Caco-2 (cell line): Measurements from ENCODE around the gene VDR. TPM values are rescaled to one million over a fixed set of nuclear protein-coding genes. Genes with fewer than 3 reads are reported as not detected.

Experiments used
- BruUV-seq: library from RNA; stranded (reverse); fragments of 400-500 nt; replicated peaks from 2 replicates; lab custom pipeline; 2021; lab: Mats Ljungman, UMichigan
- CTCF ChIA-PET: fragments of 300-600 bp; sonication (Branson Sonifier 250); formaldehyde crosslinking; loops from one replicate; lab custom pipeline; 2022; ENCODE audit warnings: antibody characterized with exemption; lab: Charles Lee
- POLR2A ChIA-PET: fragments of 300-600 bp; sonication (Branson Sonifier 250); formaldehyde crosslinking; loops from one replicate; lab custom pipeline; 2022; ENCODE audit warnings: antibody characterized with exemption; lab: Charles Lee
- DNase-seq, 2 experiments: peaks; one replicate each; pipeline versions ENCODE4 v3.0.0 to v3.0.0-alpha.2; 2020 to 2022
- H3K27me3 ChIP-seq: replicated peaks from 2 replicates; pipeline ENCODE4 v1.6.0; 2011; ENCODE audit warnings: low read length; ENCODE audit not compliant: control insufficient read depth, insufficient read depth
- H3K36me3 ChIP-seq: 2 replicates; pipeline ENCODE4 v1.5.1; 2011; ENCODE audit warnings: low read length; ENCODE audit not compliant: control insufficient read depth, insufficient read depth
- H3K4me1 ChIP-seq: fragments of 250-450 bp; sonication (Bioruptor Pico); 2 replicates; pipeline ENCODE4 v1.5.1; 2020; ENCODE audit warnings: mild to moderate bottlenecking
- H3K4me3 ChIP-seq: 2 replicates; pipeline ENCODE4 v1.5.1; 2011; ENCODE audit warnings: low read depth, mild to moderate bottlenecking, control low read depth, low read length
- H3K9me3 ChIP-seq: fragments of 250-450 bp; sonication (Bioruptor Pico); 2 replicates; pipeline ENCODE4 v1.5.1; 2020; ENCODE audit warnings: mild to moderate bottlenecking, moderate library complexity
- H3K27ac Mint-ChIP-seq: one replicate; pipeline ENCODE4 v1.8.0; 2022; ENCODE audit warnings: mixed read lengths; ENCODE audit not compliant: unreplicated experiment
- H3K27me3 Mint-ChIP-seq: one replicate; pipeline ENCODE4 v1.8.0; 2022; ENCODE audit warnings: mixed read lengths; ENCODE audit not compliant: insufficient read depth, unreplicated experiment
- H3K36me3 Mint-ChIP-seq: one replicate; pipeline ENCODE4 v1.8.0; 2022; ENCODE audit warnings: mild to moderate bottlenecking, mixed read lengths; ENCODE audit not compliant: insufficient read depth, unreplicated experiment
- H3K4me1 Mint-ChIP-seq: one replicate; pipeline ENCODE4 v1.8.0; 2022; ENCODE audit warnings: low read depth, mixed read lengths; ENCODE audit not compliant: unreplicated experiment
- H3K4me3 Mint-ChIP-seq: one replicate; pipeline ENCODE4 v1.8.0; 2022; ENCODE audit warnings: mild to moderate bottlenecking, moderate library complexity, mixed read lengths; ENCODE audit not compliant: unreplicated experiment
- H3K9me3 Mint-ChIP-seq: one replicate; pipeline ENCODE4 v1.8.0; 2022; ENCODE audit warnings: mixed read lengths; ENCODE audit not compliant: unreplicated experiment
- CTCF ChIP-seq, 2 experiments: fragments of 200-600 bp in 1 of 2; IDR thresholded peaks; 1 replicate in 1 of 2; 2 replicates in 1 of 2; pipeline versions ENCODE4 v1.5.1 to v1.8.0; 2011 to 2022; ENCODE audit warnings: antibody characterized with exemption in 1 of 2, control low read depth in 1 of 2, inconsistent platforms in 1 of 2, low read depth in 1 of 2, low read length in 1 of 2, mild to moderate bottlenecking in 1 of 2, moderate library complexity in 1 of 2; ENCODE audit not compliant: insufficient read depth in 1 of 2, severe bottlenecking in 1 of 2, unreplicated experiment in 1 of 2
- intact Hi-C: fragments of 100-400 bp; cut with micrococcal nuclease; formaldehyde crosslinking; loops from one replicate; pipeline ENCODE4 v1.10.0; 2022; ENCODE audit not compliant: unreplicated experiment
- total RNA-seq: library from RNA; stranded (reverse); gene quantifications from 2 replicates; pipeline ENCODE4 v1.2.3, GENCODE V29; 2022

The VDR gene
- total RNA-seq, 1 experiment from 2014 or later: 15.4 TPM

- Histone ChIP-seq H3K27me3 (no peaks in the 10 kb centered on the region), H3K9me3 (no peaks in the 10 kb centered on the region), H3K4me1 (peaks cover 8% of the 10 kb centered on the region; the same call in 1 of the 2 replicates), H3K4me3 (no peak overlapping the region), H3K36me3 (no peaks in the 10 kb centered on the region)
- TF ChIP-seq CTCF (IDR thresholded peaks at IDR 0.05; ENCODE audit: insufficient read depth in 1 of 2, low read depth in 1 of 2, low read length in 1 of 2, severe bottlenecking in 1 of 2, unreplicated experiment in 1 of 2): no peak
- CTCF ChIA-PET: no interaction called here
- no peak for DNase-seq
- Mint-ChIP-seq H3K9me3 (no peaks in the 10 kb centered on the region), H3K27ac (no peak overlapping the region), H3K36me3 (no peaks in the 10 kb centered on the region), H3K4me3 (no peak overlapping the region), H3K27me3 (no peaks in the 10 kb centered on the region), H3K4me1 (peaks cover 20% of the 10 kb centered on the region)
- intact Hi-C loops: no loop called here
- BruUV-seq: no TSS peak
- POLR2A ChIA-PET: no interaction called here
These were observed 21.8 kb downstream of the VDR start for GRCh38 chr12:47882781-47883546.

GRCh38 chr12:47881826-47882427, 22.9 kb downstream of the VDR start:
- peaks cover 15% of the 10 kb centered on the region for H3K4me1 Mint-ChIP-seq
- Histone ChIP-seq H3K9me3 (no peaks in the 10 kb centered on the region), H3K4me1 (peaks cover 8% of the 10 kb centered on the region; the same call in 1 of the 2 replicates), H3K36me3 (no peaks in the 10 kb centered on the region), H3K27me3 (no peaks in the 10 kb centered on the region), H3K4me3 (no peak overlapping the region)
- H3K9me3 Mint-ChIP-seq: no peaks in the 10 kb centered on the region
- intact Hi-C loops: no loop called here
- ChIA-PET CTCF (no interaction called here), POLR2A (no interaction called here)
- TF ChIP-seq CTCF (IDR thresholded peaks at IDR 0.05; ENCODE audit: insufficient read depth in 1 of 2, low read depth in 1 of 2, low read length in 1 of 2, severe bottlenecking in 1 of 2, unreplicated experiment in 1 of 2): no peak
- no peaks in the 10 kb centered on the region for H3K27me3 Mint-ChIP-seq
- no peak overlapping the region for H3K4me3 Mint-ChIP-seq
- no peak for DNase-seq
- no TSS peak for BruUV-seq
- no peaks in the 10 kb centered on the region for H3K36me3 Mint-ChIP-seq
- no peak overlapping the region for H3K27ac Mint-ChIP-seq

GRCh38 chr12:47881051-47881450, 23.7 kb downstream of the VDR start:
- H3K4me1 ChIP-seq: 0 out of 2 replicates have a peak, but pooled peaks cover 5% of the 10 kb centered on the region
- Mint-ChIP-seq H3K4me1 (peaks cover 15% of the 10 kb centered on the region), H3K4me3 (no peak overlapping the region), H3K36me3 (no peaks in the 10 kb centered on the region), H3K9me3 (no peaks in the 10 kb centered on the region), H3K27ac (no peak overlapping the region), H3K27me3 (no peaks in the 10 kb centered on the region)
- H3K27me3 ChIP-seq: no peaks in the 10 kb centered on the region
- no peak overlapping the region for H3K4me3 ChIP-seq
- no peak for DNase-seq
- POLR2A ChIA-PET: no interaction called here
- no peaks in the 10 kb centered on the region for H3K36me3 ChIP-seq
- no peak for TF ChIP-seq CTCF (IDR thresholded peaks at IDR 0.05; ENCODE audit: insufficient read depth in 1 of 2, low read depth in 1 of 2, low read length in 1 of 2, severe bottlenecking in 1 of 2, unreplicated experiment in 1 of 2)
- no TSS peak for BruUV-seq
- CTCF ChIA-PET: no interaction called here
- no peaks in the 10 kb centered on the region for H3K9me3 ChIP-seq
- intact Hi-C loops: no loop called here
